A549 (cell line): ENCODE measurements around the gene SYT15. TPM values are rescaled to one million over a fixed set of nuclear protein-coding genes. Genes with fewer than 3 reads are reported as not detected.

Experiments
- BHLHE40 ChIP-seq: IDR thresholded peaks from 2 replicates; pipeline ENCODE4 v1.6.1; 2012; ENCODE audit warnings: low read depth, low read length, inconsistent platforms
- CBX8 ChIP-seq: fragments of 200-600 bp; sonication (generic); IDR thresholded peaks from 2 replicates; pipeline ENCODE4 v1.6.1; 2016
- CEBPB ChIP-seq, 2 experiments: fragments of >200 bp in 1 of 2; sonication (Bioruptor Twin) in 1 of 2; formaldehyde crosslinking in 1 of 2; IDR thresholded peaks; 2 replicates each; pipeline ENCODE4 v1.6.1; 2012 to 2016
- CHD4 ChIP-seq: fragments of 200-600 bp; sonication (generic); IDR thresholded peaks from 2 replicates; pipeline ENCODE4 v1.6.1; 2016; ENCODE audit warnings: antibody characterized with exemption, mild to moderate bottlenecking, borderline replicate concordance
- EHMT2 ChIP-seq: fragments of 200-600 bp; sonication (generic); IDR thresholded peaks from 2 replicates; pipeline ENCODE4 v1.6.1; 2016; ENCODE audit warnings: antibody characterized with exemption, low read depth, mild to moderate bottlenecking, moderate library complexity
- EP300 ChIP-seq, 2 experiments: fragments of >200 bp; sonication (Bioruptor Twin); formaldehyde crosslinking; IDR thresholded peaks; 2 replicates in 1 of 2; 3 replicates in 1 of 2; pipeline ENCODE4 v1.6.1; 2016 to 2017
- ESRRA ChIP-seq: fragments of 150-350 bp; IDR thresholded peaks from 2 replicates; pipeline ENCODE4 v1.6.1; 2014; ENCODE audit warnings: mild to moderate bottlenecking, low read length, borderline replicate concordance
- FOSL2 ChIP-seq, 2 experiments: fragments of 450-650 bp in 1 of 2; fragments of >200 bp in 1 of 2; sonication (Bioruptor Twin) in 1 of 2; formaldehyde crosslinking; IDR thresholded peaks; 2 replicates each; pipeline versions ENCODE4 v1.5.0 to v1.6.1; 2016 to 2020; ENCODE audit warnings: mild to moderate bottlenecking in 1 of 2, moderate library complexity in 1 of 2
- HDAC2 ChIP-seq: fragments of 200-600 bp; sonication (generic); IDR thresholded peaks from 2 replicates; pipeline ENCODE4 v1.6.1; 2016
- HES2 ChIP-seq: fragments of >200 bp; sonication (Bioruptor Twin); formaldehyde crosslinking; IDR thresholded peaks from 2 replicates; pipeline ENCODE4 v1.6.1; 2016
- HEYL ChIP-seq: fragments of 250-450 bp; sonication (Bioruptor Pico); IDR thresholded peaks from 2 replicates; pipeline ENCODE4 v1.8.0; 2021; ENCODE audit warnings: mild to moderate bottlenecking, moderate library complexity
- HOXA7 ChIP-seq: fragments of 250-450 bp; sonication (Bioruptor Pico); IDR thresholded peaks from 2 replicates; pipeline ENCODE4 v1.5.0; 2020; ENCODE audit warnings: mild to moderate bottlenecking, moderate library complexity
- HOXB13 ChIP-seq: fragments of 250-450 bp; sonication (Bioruptor Pico); IDR thresholded peaks from 2 replicates; pipeline ENCODE4 v1.5.0; 2020; ENCODE audit warnings: low read depth, mild to moderate bottlenecking, moderate library complexity
- HOXB5 ChIP-seq: fragments of 250-450 bp; sonication (Bioruptor Pico); IDR thresholded peaks from 2 replicates; pipeline ENCODE4 v1.5.0; 2020; ENCODE audit warnings: mild to moderate bottlenecking, moderate library complexity
- MAX ChIP-seq: IDR thresholded peaks from 2 replicates; pipeline ENCODE4 v1.6.1; 2012
- MAZ ChIP-seq: fragments of 150-350 bp; IDR thresholded peaks from 2 replicates; pipeline ENCODE4 v1.6.1; 2014; ENCODE audit warnings: antibody characterized with exemption, low read depth, low read length, borderline replicate concordance
- NFE2L2 ChIP-seq: fragments of 150-350 bp; conservative IDR thresholded peaks from 2 replicates; pipeline ENCODE4 v1.6.1; 2014; ENCODE audit warnings: low read length
- NPAS2 ChIP-seq: fragments of 250-450 bp; sonication (Bioruptor Pico); IDR thresholded peaks from 2 replicates; pipeline ENCODE4 v1.8.0; 2022; ENCODE audit warnings: mild to moderate bottlenecking, moderate library complexity, borderline replicate concordance
- NR3C1 ChIP-seq: fragments of >200 bp; sonication (Bioruptor Twin); formaldehyde crosslinking; IDR thresholded peaks from 3 replicates; pipeline ENCODE4 v1.6.1; 2017
- PBX3 ChIP-seq: IDR thresholded peaks from 2 replicates; pipeline ENCODE4 v1.6.1; 2012
- PHF8 ChIP-seq: fragments of 200-600 bp; sonication (generic); IDR thresholded peaks from 2 replicates; pipeline ENCODE4 v1.6.1; 2016; ENCODE audit warnings: low read depth, mild to moderate bottlenecking, antibody characterized with exemption, moderate library complexity, borderline replicate concordance
- POLR2A ChIP-seq: IDR thresholded peaks from 2 replicates; pipeline ENCODE4 v1.6.1; 2012; ENCODE audit warnings: mild to moderate bottlenecking, low read length
- RARB ChIP-seq: fragments of 250-450 bp; sonication (Bioruptor Pico); IDR thresholded peaks from 2 replicates; pipeline ENCODE4 v1.8.0; 2021; ENCODE audit warnings: mild to moderate bottlenecking, moderate library complexity
- REST ChIP-seq: fragments of 200-600 bp; sonication (generic); IDR thresholded peaks from 2 replicates; pipeline ENCODE4 v1.6.1; 2016; ENCODE audit warnings: antibody characterized with exemption, mild to moderate bottlenecking, moderate library complexity
- RFX5 ChIP-seq: fragments of 450-650 bp; IDR thresholded peaks from 2 replicates; pipeline ENCODE4 v1.7.1; 2014; ENCODE audit warnings: antibody characterized with exemption, mild to moderate bottlenecking, moderate library complexity
- SMC3 ChIP-seq: fragments of >200 bp; sonication (Bioruptor Twin); formaldehyde crosslinking; IDR thresholded peaks from 3 replicates; pipeline ENCODE4 v1.6.1; 2018; ENCODE audit warnings: inconsistent platforms
- SREBF2 ChIP-seq: fragments of 450-650 bp; IDR thresholded peaks from 2 replicates; pipeline ENCODE4 v1.6.1; 2014; ENCODE audit warnings: mild to moderate bottlenecking, moderate library complexity
- TFCP2L1 ChIP-seq: fragments of 250-450 bp; sonication (Bioruptor Pico); IDR thresholded peaks from 2 replicates; pipeline ENCODE4 v1.5.0; 2021; ENCODE audit warnings: mild to moderate bottlenecking
- TP53 ChIP-seq: fragments of 250-450 bp; sonication (Bioruptor Pico); IDR thresholded peaks from 2 replicates; pipeline ENCODE4 v1.5.0; 2021; ENCODE audit warnings: mild to moderate bottlenecking, moderate library complexity
- USF2 ChIP-seq: fragments of 450-650 bp; IDR thresholded peaks from 2 replicates; pipeline ENCODE4 v1.6.1; 2014; ENCODE audit warnings: antibody characterized with exemption
- ZFP36 ChIP-seq: fragments of 450-650 bp; IDR thresholded peaks from 2 replicates; pipeline ENCODE4 v1.6.1; 2014; ENCODE audit warnings: borderline replicate concordance; ENCODE audit not compliant: partially characterized antibody
- ZNF302 ChIP-seq: fragments of 250-450 bp; sonication (Bioruptor Pico); IDR thresholded peaks from 2 replicates; pipeline ENCODE4 v1.9.0; 2021; ENCODE audit warnings: inconsistent platforms, mild to moderate bottlenecking, moderate library complexity
- polyA plus RNA-seq, 4 experiments: library from polyadenylated mRNA; depleted of rRNA in 3 of 4; stranded (reverse); fragments of >200 nt; fragmentation: RNase III in 1 of 4; extraction: RNeasy Plus Mini Kit Qiagen cat#74134 plus additional on column Dnase treatment in 1 of 4; gene quantifications; 2 replicates in 3 of 4; 3 replicates in 1 of 4; pipeline ENCODE4 v1.2.3, GENCODE V29; 2011 to 2017

The SYT15 gene
- polyA plus RNA-seq, 2 of the 4 experiments (the other 2 are of a cell fraction), result 3.5 to 3.6 TPM

GRCh38 chr10:46540412-46541016 is 38.4 kb upstream of the SYT15 start (continued):
- TF ChIP-seq SREBF2 (0 out of 2 replicates have a peak, but pooled peaks have one; percentile 4), NR3C1 (no peak), CBX8 (no peak), ESRRA (no peak), REST (no peak; the same call in 1 of the 2 replicates), HDAC2 (no peak), EP300 (IDR thresholded peaks at IDR 0.05) (no peak), HOXA7 (CRISPR knock-in tag) (0 out of 2 replicates have a peak, but pooled peaks have one; percentile 86), NFE2L2 (0 out of 2 replicates have a peak, but pooled peaks have one; percentile 4), PHF8 (no peak), NPAS2 (CRISPR knock-in tag) (peak; percentile 66; the same call in 1 of the 2 replicates), RFX5 (no peak; the same call in 1 of the 2 replicates), CHD4 (peak; percentile 94), MAZ (no peak), POLR2A (no peak), USF2 (no peak), HOXB13 (CRISPR knock-in tag) (peak; percentile 96), RARB (CRISPR knock-in tag) (peak; percentile 23; the same call in 1 of the 2 replicates), ZNF302 (peak; percentile 63; the same call in 1 of the 2 replicates), HOXB5 (CRISPR knock-in tag) (peak; percentile 82), MAX (no peak), BHLHE40 (no peak), HES2 (no peak), ZFP36 (no peak), FOSL2 (IDR thresholded peaks at IDR 0.05) (no peak), FOSL2 (CRISPR knock-in tag; IDR thresholded peaks at IDR 0.05) (no peak), TFCP2L1 (no peak; the same call in 1 of the 2 replicates), EHMT2 (0 out of 2 replicates have a peak, but pooled peaks have one; percentile 36), TP53 (CRISPR knock-in tag) (peak; percentile 91), PBX3 (no peak), SMC3 (no peak), HEYL (CRISPR knock-in tag) (peak; percentile 91; the same call in 1 of the 2 replicates), CEBPB (IDR thresholded peaks at IDR 0.05) (no peak)
